ENCODE results near the gene C22orf23. TPM values are rescaled to one million over a fixed set of nuclear protein-coding genes. Genes with fewer than 3 reads are reported as not detected.

The C22orf23 gene
- total and polyA plus RNA-seq, 2 donors, result 0.09 to 0.34 TPM

Other genes starting within 250 kb of the C22orf23 start
- 4.8 TPM for gene GCAT, start 145.7 kb downstream of the C22orf23 start, total RNA-seq
- gene GCAT, start 145.7 kb downstream of the C22orf23 start, polyA plus RNA-seq, result 7.8 TPM
- gene GALR3, start 130.2 kb downstream of the C22orf23 start, total RNA-seq, result not detected
- gene GALR3, start 130.2 kb downstream of the C22orf23 start, polyA plus RNA-seq, result not detected
- gene ANKRD54, start 109.3 kb downstream of the C22orf23 start, total RNA-seq, result 13.5 TPM
- 25.5 TPM for gene ANKRD54, start 109.3 kb downstream of the C22orf23 start, polyA plus RNA-seq
- gene EIF3L, start 104.2 kb downstream of the C22orf23 start, total RNA-seq, result 698 TPM
- gene EIF3L, start 104.2 kb downstream of the C22orf23 start, polyA plus RNA-seq, result 302 TPM
- 5.5 TPM for gene MICALL1, start 47.3 kb downstream of the C22orf23 start, total RNA-seq
- gene MICALL1, start 47.3 kb downstream of the C22orf23 start, polyA plus RNA-seq, result 13.7 TPM
- gene POLR2F, start 98 bp upstream of the C22orf23 start, total RNA-seq, result 88.0 TPM
- gene POLR2F, start 98 bp upstream of the C22orf23 start, polyA plus RNA-seq, result 82.4 TPM
- gene SOX10, start 31.0 kb upstream of the C22orf23 start, total RNA-seq, result under 0.01 TPM
- gene SOX10, start 31.0 kb upstream of the C22orf23 start, polyA plus RNA-seq, result 0.43 TPM
- 11.2 TPM for gene PICK1, start 103.8 kb upstream of the C22orf23 start, total RNA-seq
- 24.1 TPM for gene PICK1, start 103.8 kb upstream of the C22orf23 start, polyA plus RNA-seq
- 1.3 TPM for gene SLC16A8, start 130.6 kb upstream of the C22orf23 start, total RNA-seq
- gene SLC16A8, start 130.6 kb upstream of the C22orf23 start, polyA plus RNA-seq, result 1.1 TPM
- gene BAIAP2L2, start 157.1 kb upstream of the C22orf23 start, total RNA-seq, result 0.33 TPM
- 3.5 TPM for gene BAIAP2L2, start 157.1 kb upstream of the C22orf23 start, polyA plus RNA-seq
- gene PLA2G6, start 228.2 kb upstream of the C22orf23 start, total RNA-seq, result 25.6 TPM
- 103 TPM for gene PLA2G6, start 228.2 kb upstream of the C22orf23 start, polyA plus RNA-seq
- gene MAFF, start 248.4 kb upstream of the C22orf23 start, total RNA-seq, result 3.4 TPM
- 13.0 TPM for gene MAFF, start 248.4 kb upstream of the C22orf23 start, polyA plus RNA-seq